ENCODE results near the gene TUBGCP2.

- TF ChIP-seq CTCF (IDR thresholded peaks at IDR 0.05; ENCODE audit: insufficient read depth, low read depth, low read length) = no peak
- no peak for TF ChIP-seq EZH2 (IDR thresholded peaks at IDR 0.05; ENCODE audit: insufficient read depth, low read length)
Measured at GRCh38 chr10:133356549-133357284, 48.0 kb upstream of the TUBGCP2 start.
